ENCODE results near the gene ABHD14A. TPM values are rescaled to one million over a fixed set of nuclear protein-coding genes. Genes with fewer than 3 reads are reported as not detected.

Gene ABHD14A
- total and polyA plus RNA-seq, 2 of the 13 experiments (the other 11 are each of a cell fraction or from before 2014, with no cell fraction given): 29.5 to 46.9 TPM

- no peak for TF ChIP-seq ZBED4 (CRISPR knock-in tag; IDR thresholded peaks at IDR 0.05; ENCODE audit: borderline replicate concordance)
- TF ChIP-seq, protein P1, sequence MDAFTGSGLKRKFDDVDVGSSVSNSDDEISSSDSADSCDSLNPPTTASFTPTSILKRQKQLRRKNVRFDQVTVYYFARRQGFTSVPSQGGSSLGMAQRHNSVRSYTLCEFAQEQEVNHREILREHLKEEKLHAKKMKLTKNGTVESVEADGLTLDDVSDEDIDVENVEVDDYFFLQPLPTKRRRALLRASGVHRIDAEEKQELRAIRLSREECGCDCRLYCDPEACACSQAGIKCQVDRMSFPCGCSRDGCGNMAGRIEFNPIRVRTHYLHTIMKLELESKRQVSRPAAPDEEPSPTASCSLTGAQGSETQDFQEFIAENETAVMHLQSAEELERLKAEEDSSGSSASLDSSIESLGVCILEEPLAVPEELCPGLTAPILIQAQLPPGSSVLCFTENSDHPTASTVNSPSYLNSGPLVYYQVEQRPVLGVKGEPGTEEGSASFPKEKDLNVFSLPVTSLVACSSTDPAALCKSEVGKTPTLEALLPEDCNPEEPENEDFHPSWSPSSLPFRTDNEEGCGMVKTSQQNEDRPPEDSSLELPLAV (CRISPR knock-in tag; conservative IDR thresholded peaks at IDR 0.05; ENCODE audit: low read depth): no peak
- TF ChIP-seq, protein P2, sequence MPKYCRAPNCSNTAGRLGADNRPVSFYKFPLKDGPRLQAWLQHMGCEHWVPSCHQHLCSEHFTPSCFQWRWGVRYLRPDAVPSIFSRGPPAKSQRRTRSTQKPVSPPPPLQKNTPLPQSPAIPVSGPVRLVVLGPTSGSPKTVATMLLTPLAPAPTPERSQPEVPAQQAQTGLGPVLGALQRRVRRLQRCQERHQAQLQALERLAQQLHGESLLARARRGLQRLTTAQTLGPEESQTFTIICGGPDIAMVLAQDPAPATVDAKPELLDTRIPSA (CRISPR knock-in tag; IDR thresholded peaks at IDR 0.05; ENCODE audit: borderline replicate concordance): no peak
- TF ChIP-seq RBM39 (IDR thresholded peaks at IDR 0.05; ENCODE audit: low read depth, low read length, poor library complexity, severe bottlenecking): no peak
- no peak for TF ChIP-seq ZBTB46 (CRISPR knock-in tag; IDR thresholded peaks at IDR 0.05; ENCODE audit: borderline replicate concordance)
- TF ChIP-seq NR1H2 (CRISPR knock-in tag; IDR thresholded peaks at IDR 0.05; ENCODE audit: borderline replicate concordance, low read depth): no peak
Measured at GRCh38 chr3:51931756-51932155, 43.1 kb upstream of the ABHD14A start (continued).

Data from HepG2 (cell line).